Ovary (tissue), 3 donors: ENCODE data around the gene ST3GAL3.

Experiments used
- POLR2A ChIP-seq: fragments of 450-650 bp; IDR thresholded peaks from one replicate; pipeline ENCODE4 v1.6.1; 2017; ENCODE audit warnings: antibody characterized with exemption, mild to moderate bottlenecking, moderate library complexity
- TF ChIP-seq, protein P1 (sequence below), 3 donors: fragments of 450-650 bp in 2 of 3; fragments of 200-600 bp in 1 of 3; IDR thresholded peaks; one replicate each; pipeline versions ENCODE4 v1.5.1 to v1.8.0; 2016 to 2022; ENCODE audit warnings: antibody characterized with exemption in 3 of 3, mild to moderate bottlenecking in 1 of 3
- donor health status: DM: no; HTN: no; CAD: no.

- TF ChIP-seq, protein P1, sequence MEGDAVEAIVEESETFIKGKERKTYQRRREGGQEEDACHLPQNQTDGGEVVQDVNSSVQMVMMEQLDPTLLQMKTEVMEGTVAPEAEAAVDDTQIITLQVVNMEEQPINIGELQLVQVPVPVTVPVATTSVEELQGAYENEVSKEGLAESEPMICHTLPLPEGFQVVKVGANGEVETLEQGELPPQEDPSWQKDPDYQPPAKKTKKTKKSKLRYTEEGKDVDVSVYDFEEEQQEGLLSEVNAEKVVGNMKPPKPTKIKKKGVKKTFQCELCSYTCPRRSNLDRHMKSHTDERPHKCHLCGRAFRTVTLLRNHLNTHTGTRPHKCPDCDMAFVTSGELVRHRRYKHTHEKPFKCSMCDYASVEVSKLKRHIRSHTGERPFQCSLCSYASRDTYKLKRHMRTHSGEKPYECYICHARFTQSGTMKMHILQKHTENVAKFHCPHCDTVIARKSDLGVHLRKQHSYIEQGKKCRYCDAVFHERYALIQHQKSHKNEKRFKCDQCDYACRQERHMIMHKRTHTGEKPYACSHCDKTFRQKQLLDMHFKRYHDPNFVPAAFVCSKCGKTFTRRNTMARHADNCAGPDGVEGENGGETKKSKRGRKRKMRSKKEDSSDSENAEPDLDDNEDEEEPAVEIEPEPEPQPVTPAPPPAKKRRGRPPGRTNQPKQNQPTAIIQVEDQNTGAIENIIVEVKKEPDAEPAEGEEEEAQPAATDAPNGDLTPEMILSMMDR (IDR thresholded peaks at IDR 0.05), result no peak
- no peak for TF ChIP-seq POLR2A
Observed at GRCh38 chr1:43743206-43743605, 35.9 kb downstream of the ST3GAL3 start.
